HUES48 (cell line): ENCODE measurements around the gene CPSF6.
"Not testable (repeated sequence)": the region's sequence is repeated elsewhere in the genome, so short reads cannot be mapped to it uniquely, and the experiment has no call there.

Source experiments
- H3K27ac ChIP-seq: one replicate; pipeline ENCODE4 v1.7.0; 2013; ENCODE audit warnings: low read depth, low read length, inconsistent platforms
- H3K27me3 ChIP-seq: 2 replicates; pipeline ENCODE4 v1.6.1; 2013; ENCODE audit warnings: mild to moderate bottlenecking, low read length; ENCODE audit not compliant: control insufficient read depth, insufficient read depth
- H3K36me3 ChIP-seq: 2 replicates; pipeline ENCODE4 v1.6.1; 2013; ENCODE audit warnings: low read length; ENCODE audit not compliant: control insufficient read depth, insufficient read depth
- H3K4me1 ChIP-seq: 2 replicates; pipeline ENCODE4 v1.6.1; 2013; ENCODE audit warnings: mild to moderate bottlenecking, low read length; ENCODE audit not compliant: control insufficient read depth, insufficient read depth
- H3K4me3 ChIP-seq: 2 replicates; pipeline ENCODE4 v1.5.1; 2013; ENCODE audit warnings: mild to moderate bottlenecking, low read depth, low read length
- H3K9ac ChIP-seq: 2 replicates; pipeline ENCODE4 v1.6.1; 2013; ENCODE audit warnings: mild to moderate bottlenecking, low read depth, low read length, moderate library complexity
- H3K9me3 ChIP-seq: 2 replicates; pipeline ENCODE4 v1.6.1; 2013; ENCODE audit warnings: low read length; ENCODE audit not compliant: control insufficient read depth, insufficient read depth

Gene CPSF6

DNA sequence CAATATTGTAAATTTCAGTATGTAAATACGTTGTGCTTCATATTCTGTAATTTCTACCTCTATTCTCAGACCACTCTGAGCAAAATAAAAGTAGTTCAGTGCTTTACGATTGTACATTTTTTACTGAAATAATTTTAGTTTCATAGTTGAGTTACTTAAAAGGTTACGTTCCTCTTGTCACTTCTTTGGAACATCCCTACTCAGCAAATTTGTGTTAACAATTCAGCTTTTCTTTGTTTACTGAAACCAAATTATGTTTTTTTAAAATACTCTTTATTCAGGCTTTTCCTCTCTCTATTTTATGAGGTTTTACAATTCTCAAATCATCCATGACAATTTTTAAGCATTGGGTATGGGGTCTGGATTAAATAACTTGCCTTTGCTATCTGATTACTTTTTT is 25.8 kb downstream of the CPSF6 start:
- Histone ChIP-seq H3K9me3 (no peaks in the 10 kb centered on the region), H3K9ac (no peak overlapping the region), H3K27ac (no peak overlapping the region), H3K4me3 (no peak overlapping the region), H3K36me3 (peaks cover 99% of the 10 kb centered on the region), H3K4me1 (no peaks in the 10 kb centered on the region), H3K27me3 (no peaks in the 10 kb centered on the region)

DNA sequence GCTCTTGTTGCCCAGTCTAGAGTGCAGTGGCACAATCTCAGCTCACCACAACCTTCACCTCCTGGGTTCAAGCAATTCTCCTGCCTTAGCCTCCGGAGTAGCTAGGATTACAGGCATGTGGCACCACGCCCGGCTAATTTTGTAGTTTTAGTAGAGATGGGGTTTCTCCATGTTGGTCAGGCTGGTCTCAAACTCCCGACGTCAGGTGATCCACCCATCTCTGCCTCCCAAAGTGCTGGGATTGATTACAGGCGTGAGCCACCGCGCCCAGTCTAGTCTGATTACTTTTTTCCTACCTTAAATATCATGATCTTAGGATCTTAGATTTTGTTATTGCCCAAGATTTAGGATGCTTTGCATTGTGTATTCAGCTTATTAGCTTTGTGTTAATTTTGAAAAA is 26.3 kb downstream of the CPSF6 start:
- H3K4me1 ChIP-seq, H3K4me3 ChIP-seq, H3K9me3 ChIP-seq, H3K9ac ChIP-seq, H3K27me3 ChIP-seq, H3K27ac ChIP-seq: not testable (repeated sequence)
- peaks cover 99% of the 10 kb centered on the region for H3K36me3 ChIP-seq

DNA sequence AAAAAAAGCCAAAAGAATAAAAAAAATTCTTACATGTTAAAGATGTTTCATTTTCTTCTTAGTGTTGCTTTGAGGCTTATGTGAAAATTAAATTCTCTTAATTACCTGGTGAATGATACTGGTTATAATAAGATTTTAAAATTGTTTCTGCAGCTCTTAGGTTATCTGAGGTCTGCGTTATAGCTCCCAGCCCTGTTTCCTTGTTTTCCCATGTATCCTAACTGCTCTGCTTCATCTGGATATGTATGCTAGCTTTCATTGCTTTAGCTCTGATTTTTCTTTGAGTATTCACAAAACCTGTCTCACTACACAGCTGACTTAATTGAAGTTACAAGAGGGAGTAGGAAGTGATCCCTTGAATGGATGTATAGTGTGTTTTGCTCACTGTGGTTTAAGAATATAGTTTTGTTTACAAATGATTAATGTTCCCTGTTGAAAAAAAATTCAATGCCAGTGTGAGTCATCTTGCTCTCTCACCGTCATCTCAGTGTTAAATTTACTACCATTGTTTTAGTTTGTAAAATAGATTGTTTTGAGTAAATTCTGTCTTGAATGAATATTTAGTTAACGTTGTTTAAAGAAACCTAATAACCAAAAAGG is 26.8 kb downstream of the CPSF6 start:
- Histone ChIP-seq H3K9ac (no peak overlapping the region), H3K27me3 (no peaks in the 10 kb centered on the region), H3K9me3 (no peaks in the 10 kb centered on the region), H3K27ac (no peak overlapping the region), H3K4me1 (no peaks in the 10 kb centered on the region), H3K4me3 (no peak overlapping the region), H3K36me3 (peaks cover 99% of the 10 kb centered on the region)

DNA sequence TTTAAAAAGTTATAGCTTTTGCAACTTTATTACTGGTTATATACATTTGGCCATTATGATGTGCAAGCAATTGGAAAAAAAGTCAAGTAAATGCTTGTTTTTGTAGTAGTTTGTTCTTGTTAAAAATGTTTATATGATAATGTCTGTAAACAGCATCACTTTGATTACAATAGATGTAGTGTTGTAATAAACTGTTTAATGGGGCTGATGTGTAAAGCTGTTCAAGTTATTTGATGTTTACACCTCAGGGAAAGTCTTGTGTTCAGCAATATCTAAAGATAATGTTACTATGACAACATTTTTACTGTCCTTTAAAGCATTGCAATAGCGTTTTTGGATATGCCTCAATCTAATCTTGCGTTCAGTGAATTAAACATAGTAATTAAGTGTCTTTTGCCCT is 30.4 kb downstream of the CPSF6 start:
- Histone ChIP-seq H3K4me3 (no peak overlapping the region), H3K9me3 (no peaks in the 10 kb centered on the region), H3K9ac (no peak overlapping the region), H3K36me3 (peaks cover 79% of the 10 kb centered on the region), H3K27ac (no peak overlapping the region), H3K4me1 (no peaks in the 10 kb centered on the region), H3K27me3 (no peaks in the 10 kb centered on the region)

DNA sequence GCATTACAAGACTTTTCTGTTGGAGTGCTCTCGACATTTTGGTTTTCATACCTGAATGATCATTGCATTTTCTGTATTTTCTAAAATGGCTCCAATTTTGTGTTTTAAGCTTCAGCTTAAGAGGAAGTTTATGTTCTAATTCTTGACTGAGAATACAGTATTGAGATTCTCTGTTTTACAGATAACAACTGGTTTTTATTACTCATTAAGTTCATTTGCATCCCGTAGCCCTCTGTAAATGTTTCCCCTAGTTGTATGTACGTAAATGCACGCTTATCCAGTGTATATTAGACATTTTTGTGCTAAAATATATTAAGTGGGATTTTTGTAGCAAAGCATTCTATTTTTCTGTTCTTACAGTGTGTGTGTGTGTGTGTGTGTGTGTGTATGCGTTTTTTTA is 33.1 kb downstream of the CPSF6 start:
- H3K9me3 ChIP-seq, result no peaks in the 10 kb centered on the region
- no peak overlapping the region for H3K9ac ChIP-seq
- no peak overlapping the region for H3K27ac ChIP-seq
- no peaks in the 10 kb centered on the region for H3K27me3 ChIP-seq
- H3K36me3 ChIP-seq, result peaks cover 51% of the 10 kb centered on the region
- no peaks in the 10 kb centered on the region for H3K4me1 ChIP-seq
- H3K4me3 ChIP-seq, result no peak overlapping the region

DNA sequence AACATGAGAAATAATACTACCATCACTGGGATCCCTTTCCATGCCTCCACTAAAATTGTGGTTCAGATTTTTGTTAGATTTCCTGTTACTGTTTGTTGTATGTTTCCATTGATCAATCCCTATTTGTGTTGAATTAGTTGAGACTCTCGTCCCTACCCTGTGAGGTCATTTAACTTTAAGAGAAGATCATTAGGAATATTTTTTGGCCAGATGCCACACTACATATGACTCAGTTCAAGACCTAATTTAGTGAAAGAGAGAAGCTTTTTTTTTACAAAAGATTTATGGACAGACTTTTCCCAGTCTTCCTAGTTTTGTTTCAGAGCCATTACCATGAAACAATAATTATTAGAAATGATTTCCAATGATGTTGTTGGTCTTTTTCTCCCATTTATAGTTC is 35.5 kb downstream of the CPSF6 start:
- no peaks in the 10 kb centered on the region for H3K27me3 ChIP-seq
- no peaks in the 10 kb centered on the region for H3K4me1 ChIP-seq
- H3K27ac ChIP-seq, result no peak overlapping the region
- no peak overlapping the region for H3K9ac ChIP-seq
- no peak overlapping the region for H3K4me3 ChIP-seq
- no peaks in the 10 kb centered on the region for H3K9me3 ChIP-seq
- H3K36me3 ChIP-seq, result peaks cover 29% of the 10 kb centered on the region

DNA sequence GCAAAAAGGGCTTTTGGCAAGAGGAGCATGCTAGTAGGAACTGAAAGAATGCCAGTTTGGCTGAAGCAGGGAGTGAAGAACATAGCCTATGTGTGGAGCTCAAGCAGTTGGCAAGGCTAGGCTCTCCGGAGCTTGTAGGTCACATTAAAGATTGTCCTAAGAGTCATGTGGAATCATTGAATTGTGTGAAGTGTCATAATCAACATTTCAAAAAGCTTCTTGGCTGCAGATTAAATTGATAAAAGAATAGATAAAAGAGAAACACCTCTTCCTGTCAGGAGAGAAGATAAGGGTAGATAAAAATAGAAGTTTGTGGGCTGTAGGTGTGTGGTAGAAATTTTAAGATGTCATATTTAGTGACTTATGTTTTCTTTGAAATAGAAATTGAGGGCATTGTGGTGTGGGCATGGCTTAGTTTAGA is 36.1 kb downstream of the CPSF6 start:
- no peak overlapping the region for H3K9ac ChIP-seq
- no peaks in the 10 kb centered on the region for H3K9me3 ChIP-seq

DNA sequence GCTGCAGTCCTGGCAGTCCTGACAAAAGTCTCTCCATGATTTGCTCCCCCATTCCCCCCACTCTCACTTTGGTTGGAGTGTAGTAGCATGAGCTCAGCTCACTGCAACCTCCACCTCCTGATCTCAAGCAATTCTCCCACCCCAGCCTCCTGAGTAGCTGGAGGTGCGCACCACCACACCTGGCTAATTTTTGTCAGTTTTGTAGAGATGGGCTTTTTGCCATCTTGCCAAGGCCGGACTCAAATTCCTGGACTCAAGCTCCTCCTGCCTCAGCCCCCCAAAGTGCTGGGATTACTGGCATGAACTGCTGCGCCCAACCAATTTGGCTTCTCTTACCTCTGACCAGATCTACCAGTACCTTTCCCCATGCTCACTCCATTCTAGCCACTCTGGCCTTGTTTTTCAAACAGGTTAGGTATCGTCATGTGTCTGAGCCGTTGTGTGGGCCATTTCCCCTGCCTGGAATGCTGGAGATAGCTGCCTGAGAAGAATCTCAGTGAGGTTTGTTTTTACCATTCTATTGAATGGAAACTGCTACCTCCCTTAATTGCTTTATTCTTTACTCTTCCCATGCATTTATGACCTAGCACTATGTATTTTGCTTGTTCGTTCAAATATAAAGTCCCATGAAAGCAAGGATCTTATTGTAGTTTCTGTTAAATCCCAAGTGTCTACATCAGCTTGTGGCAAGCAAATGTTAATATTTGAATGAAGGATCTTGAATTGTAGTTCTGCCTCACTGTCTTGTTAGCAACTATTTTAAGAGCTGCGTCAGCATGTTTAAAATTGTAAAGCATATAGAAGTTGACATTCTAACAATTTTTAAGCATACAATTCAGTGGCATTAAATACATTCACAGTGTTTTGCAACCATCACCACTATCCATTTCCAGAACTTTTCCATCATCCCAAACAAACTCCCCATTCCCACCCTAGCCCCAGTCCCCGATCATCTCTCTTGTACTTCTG is 39.7 kb downstream of the CPSF6 start:
- Histone ChIP-seq H3K36me3 (no peaks in the 10 kb centered on the region), H3K27ac (no peak overlapping the region), H3K4me3 (no peak overlapping the region), H3K9me3 (no peaks in the 10 kb centered on the region), H3K27me3 (no peaks in the 10 kb centered on the region), H3K4me1 (peaks cover 4% of the 10 kb centered on the region; the same call in 1 of the 2 replicates), H3K9ac (no peak overlapping the region)

More for the DNA sequence above, 36.1 kb downstream of the CPSF6 start:
- Histone ChIP-seq H3K27me3 (no peaks in the 10 kb centered on the region), H3K4me1 (no peaks in the 10 kb centered on the region), H3K36me3 (peaks cover 23% of the 10 kb centered on the region), H3K27ac (no peak overlapping the region), H3K4me3 (no peak overlapping the region)

DNA sequence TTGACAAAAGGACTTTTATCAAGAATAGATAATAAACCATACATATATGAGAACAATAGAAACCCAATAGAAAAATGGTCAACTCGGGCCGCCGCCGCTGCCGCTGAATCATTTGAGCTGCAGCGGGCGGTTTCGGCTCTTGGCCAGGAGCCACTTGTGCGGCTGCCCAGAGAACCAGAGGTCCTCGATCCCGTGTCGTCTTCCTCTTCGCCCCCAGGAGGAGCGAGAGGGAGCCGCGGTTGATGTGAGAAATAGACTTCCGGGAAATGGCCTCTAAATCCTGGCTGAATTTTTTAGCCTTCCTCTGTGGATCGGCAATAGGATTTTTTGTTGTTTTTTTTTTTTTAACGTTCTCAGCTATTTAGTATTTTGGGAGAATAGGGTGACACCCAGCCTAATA is 44.8 kb downstream of the CPSF6 start:
- H3K27ac ChIP-seq, result no peak overlapping the region
- no peaks in the 10 kb centered on the region; the same call in 1 of the 2 replicates for H3K27me3 ChIP-seq
- peak overlapping the region; percentile 27; the same call in 1 of the 2 replicates for H3K4me3 ChIP-seq
- H3K9ac ChIP-seq, result no peak overlapping the region
- no peaks in the 10 kb centered on the region for H3K9me3 ChIP-seq
- H3K36me3 ChIP-seq, result no peaks in the 10 kb centered on the region
- H3K4me1 ChIP-seq, result peaks cover 10% of the 10 kb centered on the region

DNA sequence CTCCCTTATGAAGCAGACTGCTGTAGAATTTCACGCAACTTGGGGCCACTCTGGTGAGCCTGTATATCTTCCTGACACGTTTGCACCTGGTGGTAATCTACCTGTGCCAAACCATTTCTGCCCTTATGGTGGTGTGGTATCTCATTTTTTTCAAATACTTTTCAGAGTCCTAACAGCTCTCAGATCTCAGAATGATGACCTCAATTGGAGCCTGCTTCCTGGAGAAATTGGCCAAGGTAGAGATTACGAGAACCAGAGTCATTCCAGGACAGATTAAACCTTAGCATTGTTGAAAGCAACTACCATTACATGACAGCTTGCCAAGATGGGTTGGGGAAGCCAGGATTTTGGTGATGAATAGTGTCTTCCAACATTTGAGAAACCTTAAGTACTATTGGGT is 48.2 kb downstream of the CPSF6 start:
- Histone ChIP-seq H3K27me3 (no peaks in the 10 kb centered on the region; the same call in 1 of the 2 replicates), H3K4me3 (no peak overlapping the region), H3K27ac (no peak overlapping the region), H3K36me3 (no peaks in the 10 kb centered on the region), H3K9me3 (no peaks in the 10 kb centered on the region), H3K4me1 (peaks cover 10% of the 10 kb centered on the region), H3K9ac (no peak overlapping the region)
